Esophagus (tissue), 2 donors: ENCODE measurements around the gene UBE2L6. TPM values are rescaled to one million over a fixed set of nuclear protein-coding genes. Genes with fewer than 3 reads are reported as not detected.

Experiments used
- H3K27ac ChIP-seq, 2 donors: one replicate each; pipeline ENCODE4 v1.5.1; 2013; ENCODE audit warnings: low read depth in 2 of 2, mild to moderate bottlenecking in 2 of 2, inconsistent platforms in 1 of 2, low read length in 1 of 2, moderate library complexity in 1 of 2
- H3K27me3 ChIP-seq, 2 donors: one replicate each; pipeline ENCODE4 v1.6.1; 2013; ENCODE audit warnings: low read length in 2 of 2, control low read depth in 1 of 2, mild to moderate bottlenecking in 1 of 2; ENCODE audit not compliant: insufficient read depth in 2 of 2, control insufficient read depth in 1 of 2
- H3K36me3 ChIP-seq, 2 donors: one replicate each; pipeline ENCODE4 v1.6.1; 2013; ENCODE audit warnings: low read length in 1 of 2; ENCODE audit not compliant: control insufficient read depth in 2 of 2, insufficient read depth in 2 of 2
- H3K4me1 ChIP-seq, 2 donors: one replicate each; pipeline ENCODE4 v1.6.1; 2013; ENCODE audit warnings: low read length in 1 of 2; ENCODE audit not compliant: control insufficient read depth in 2 of 2, insufficient read depth in 2 of 2
- H3K4me3 ChIP-seq, 2 donors: one replicate each; pipeline ENCODE4 v1.5.1; 2013; ENCODE audit warnings: low read length in 2 of 2, mild to moderate bottlenecking in 2 of 2, low read depth in 1 of 2, moderate library complexity in 1 of 2
- H3K9me3 ChIP-seq, 2 donors: one replicate each; pipeline ENCODE4 v1.6.1; 2013; ENCODE audit warnings: mild to moderate bottlenecking in 2 of 2, low read depth in 1 of 2, low read length in 1 of 2, moderate library complexity in 1 of 2; ENCODE audit not compliant: control insufficient read depth in 2 of 2, insufficient read depth in 1 of 2
- whole genome bisulfite sequencing, 2 donors: extraction: QIAGEN DNeasy Blood & Tissue Kit; methylation state at CpG; one replicate each; pipeline ENCODE4 v1.1.7; 2013; 5-methylcytosine and 5-hydroxymethylcytosine counted together
- polyA plus RNA-seq, 2 donors: library from polyadenylated mRNA; stranded (reverse); fragments of 200-250 nt; gene quantifications; one replicate each; pipeline ENCODE4 v1.2.3, GENCODE V29; 2013
- donor health status: healthy with polysubstance abuse.
- donor health status: Bipolar disorder and iron deficiency.

The UBE2L6 gene
- polyA plus RNA-seq, 2 donors = 10.3 to 28.1 TPM

DNA sequence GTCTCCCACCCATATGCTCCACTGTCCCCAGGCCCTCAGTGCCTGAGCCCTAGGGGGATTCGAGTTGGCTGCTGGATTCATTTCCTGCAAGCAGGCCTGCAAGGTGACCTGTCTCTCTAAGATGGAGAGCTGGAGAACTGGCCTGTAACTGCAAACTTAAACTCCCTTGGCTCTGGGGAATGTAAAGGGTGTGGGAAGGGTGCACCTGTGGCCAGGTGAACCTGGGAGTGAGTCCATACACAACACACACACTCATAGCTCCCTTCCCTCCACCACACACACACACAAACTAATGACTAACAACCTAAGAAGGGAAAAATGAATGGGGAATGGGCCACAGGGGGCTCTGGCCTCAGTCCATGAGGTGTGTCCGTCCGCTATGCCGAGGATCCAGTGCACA is 15.5 kb downstream of the UBE2L6 start:
- Histone ChIP-seq H3K4me3 (no peak overlapping the region), H3K9me3 (no peaks in the 10 kb centered on the region), H3K27me3 (no peaks in the 10 kb centered on the region), H3K36me3 (peaks cover 16 to 32% of the 10 kb centered on the region in 2 donors), H3K27ac (no peak overlapping the region), H3K4me1 (no peaks in the 10 kb centered on the region)
- 75 to 91% methylated on average over 4 of the region's 4 CpGs for WGBS, 2 donors

DNA sequence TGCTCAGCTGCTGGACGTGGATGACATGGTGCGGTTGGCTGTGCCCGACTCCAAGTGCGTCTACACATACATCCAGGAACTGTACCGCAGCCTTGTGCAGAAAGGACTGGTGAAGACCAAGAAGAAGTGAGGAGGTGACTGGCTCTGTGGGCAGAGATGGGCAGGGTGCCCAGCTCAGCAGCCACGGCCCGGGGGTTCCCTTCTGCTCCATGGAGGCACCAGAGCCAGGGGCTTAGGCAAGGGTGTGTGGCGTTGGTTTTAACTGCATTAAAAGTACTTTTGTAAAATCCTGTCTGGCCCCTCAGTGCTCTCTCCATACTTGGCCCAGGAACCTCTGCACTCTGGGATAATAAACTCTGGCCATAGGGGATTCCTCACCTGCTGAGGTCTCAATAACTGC is 17.5 kb downstream of the UBE2L6 start:
- no peaks in the 10 kb centered on the region for H3K9me3 ChIP-seq
- peaks cover 16 to 27% of the 10 kb centered on the region in 2 donors for H3K36me3 ChIP-seq
- WGBS, 2 donors = 84 to 88% methylated on average over 8 of the region's 8 CpGs
- no peaks in the 10 kb centered on the region for H3K27me3 ChIP-seq
- no peaks in the 10 kb centered on the region for H3K4me1 ChIP-seq
- H3K27ac ChIP-seq = no peak overlapping the region
- H3K4me3 ChIP-seq = no peak overlapping the region

DNA sequence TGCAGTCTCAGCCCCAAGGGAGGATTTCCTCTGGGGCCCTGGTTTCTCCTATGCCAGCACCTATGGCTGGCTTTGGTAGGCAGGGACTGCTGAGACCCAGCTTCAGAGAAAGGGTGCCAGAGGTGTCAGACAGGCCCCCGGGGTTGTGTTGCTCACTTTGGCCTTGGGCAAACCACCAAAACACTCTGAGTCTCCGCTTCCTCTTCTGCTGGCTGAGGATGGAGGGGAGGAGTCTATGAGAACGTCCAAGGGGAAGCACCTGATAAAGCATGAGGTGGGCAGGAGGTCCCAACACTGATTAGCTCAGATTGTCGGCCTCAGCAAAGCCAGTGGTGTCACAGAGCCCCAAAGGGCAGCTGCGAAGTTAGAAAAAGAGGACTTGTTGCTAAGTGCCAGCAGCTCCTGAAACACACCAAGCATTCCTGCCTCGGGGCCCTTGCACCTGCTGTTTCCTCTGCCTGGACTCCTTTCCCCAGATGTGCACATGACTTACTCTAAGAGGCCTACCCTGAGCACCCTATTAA is 19.6 kb downstream of the UBE2L6 start:
- Histone ChIP-seq H3K36me3 (peaks cover 12 to 18% of the 10 kb centered on the region in 2 donors), H3K4me1 (no peaks in the 10 kb centered on the region), H3K9me3 (no peaks in the 10 kb centered on the region), H3K27me3 (no peaks in the 10 kb centered on the region), H3K27ac (no peak overlapping the region), H3K4me3 (no peak overlapping the region)
- 41 to 47% methylated on average over 6 of the region's 6 CpGs for WGBS, 2 donors

DNA sequence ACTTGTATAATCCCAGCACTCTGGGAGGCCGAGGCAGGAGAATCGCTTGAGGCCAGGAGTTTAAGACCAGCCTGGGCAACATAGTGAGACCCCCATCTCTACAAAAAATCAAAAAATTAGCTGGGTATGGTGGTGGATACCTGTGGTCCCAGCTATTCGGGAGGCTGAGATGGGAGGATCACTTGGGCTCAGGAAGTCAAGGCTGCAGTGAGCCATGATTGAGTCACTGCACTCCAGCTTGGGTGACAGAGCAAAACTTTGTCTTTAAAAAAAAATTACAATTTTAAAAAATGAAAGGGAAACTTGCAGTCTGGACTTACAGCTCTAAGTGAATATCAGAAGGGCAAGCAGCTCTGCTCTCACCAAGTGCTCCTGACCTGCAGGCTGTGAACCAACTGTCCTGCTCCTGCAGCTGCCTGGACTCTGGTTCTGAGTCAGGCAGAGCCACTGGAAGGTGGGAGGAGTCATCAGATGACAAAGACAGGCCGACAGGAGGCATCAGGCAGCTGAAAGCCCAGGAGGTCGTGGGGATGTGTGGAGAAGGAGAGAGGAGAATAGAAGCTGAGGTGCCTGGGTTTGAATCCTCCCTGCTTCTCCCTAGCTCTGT is 20.5 kb downstream of the UBE2L6 start:
- Histone ChIP-seq H3K4me3 (no peak overlapping the region), H3K36me3 (peaks cover 6 to 11% of the 10 kb centered on the region in 2 donors), H3K4me1 (no peaks in the 10 kb centered on the region), H3K27ac (no peak overlapping the region), H3K27me3 (no peaks in the 10 kb centered on the region), H3K9me3 (no peaks in the 10 kb centered on the region)
- 60 to 73% methylated on average over 5 of the region's 5 CpGs for WGBS, 2 donors

DNA sequence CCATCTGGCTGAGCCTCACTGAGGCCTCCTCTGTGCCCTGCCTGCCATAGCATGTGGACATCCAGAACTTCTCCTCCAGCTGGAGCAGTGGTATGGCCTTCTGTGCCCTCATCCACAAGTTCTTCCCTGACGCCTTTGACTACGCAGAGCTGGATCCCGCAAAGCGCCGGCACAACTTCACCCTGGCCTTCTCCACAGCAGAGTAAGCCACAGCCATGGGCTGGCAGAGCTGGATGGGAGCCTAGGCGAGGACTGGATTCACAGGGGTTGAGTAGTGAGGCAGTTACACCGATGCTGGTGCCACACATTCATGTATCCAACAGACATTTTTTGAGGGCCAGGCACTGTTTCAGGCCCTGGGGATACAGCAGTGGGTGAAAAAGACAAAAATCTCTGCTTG is 21.0 kb downstream of the UBE2L6 start:
- Histone ChIP-seq H3K27ac (no peak overlapping the region), H3K4me1 (no peaks in the 10 kb centered on the region), H3K27me3 (no peaks in the 10 kb centered on the region), H3K9me3 (no peaks in the 10 kb centered on the region), H3K4me3 (no peak overlapping the region), H3K36me3 (peaks cover 1 to 9% of the 10 kb centered on the region in 2 donors)
- 95 to 97% methylated on average over 7 of the region's 7 CpGs for WGBS, 2 donors

DNA sequence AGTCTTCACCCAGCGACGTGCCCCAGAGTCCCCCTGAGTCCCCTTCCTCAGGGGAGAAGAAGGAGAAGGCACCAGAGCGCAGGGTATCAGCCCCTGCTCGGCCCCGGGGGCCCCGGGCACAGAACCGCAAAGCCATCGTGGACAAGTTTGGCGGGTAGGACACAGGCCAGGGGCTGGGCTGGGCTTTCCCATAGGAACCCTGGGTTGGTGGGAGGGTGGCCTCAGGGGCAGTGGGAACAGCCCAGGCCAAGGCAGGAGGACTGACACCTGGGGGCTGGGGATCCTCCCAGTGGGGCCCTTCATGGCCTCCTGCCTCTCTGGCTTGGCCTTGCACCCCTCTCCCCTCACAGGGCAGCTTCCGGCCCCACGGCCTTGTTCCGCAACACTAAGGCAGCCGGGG is 21.6 kb downstream of the UBE2L6 start:
- H3K36me3 ChIP-seq = peaks cover 0 to 9% of the 10 kb centered on the region in 2 donors
- H3K4me3 ChIP-seq = no peak overlapping the region
- 91 to 93% methylated on average over 13 of the region's 13 CpGs for WGBS, 2 donors
- H3K4me1 ChIP-seq = no peaks in the 10 kb centered on the region
- no peaks in the 10 kb centered on the region for H3K9me3 ChIP-seq
- no peak overlapping the region for H3K27ac ChIP-seq
- H3K27me3 ChIP-seq = no peaks in the 10 kb centered on the region

DNA sequence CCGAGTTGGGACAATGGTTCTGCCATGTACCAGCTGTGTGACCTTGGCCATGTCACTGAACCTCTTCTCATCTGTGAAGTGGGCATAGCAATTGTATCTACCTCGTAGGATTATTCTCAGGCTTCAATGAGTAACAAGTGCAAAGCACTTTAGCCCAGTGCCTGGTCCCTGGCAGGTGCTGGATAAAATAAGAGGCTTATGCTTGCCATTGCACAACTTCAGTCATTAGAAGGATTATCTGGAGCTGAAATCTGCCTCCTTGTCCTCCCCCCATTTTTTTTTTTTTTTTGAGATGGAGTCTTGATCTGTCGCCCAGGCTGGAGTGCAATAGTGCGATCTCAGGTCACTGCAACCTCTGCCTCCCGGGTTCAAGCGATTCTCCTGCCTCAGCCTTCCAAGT is 22.9 kb downstream of the UBE2L6 start:
- Histone ChIP-seq H3K27me3 (no peaks in the 10 kb centered on the region), H3K4me1 (no peaks in the 10 kb centered on the region), H3K27ac (no peak overlapping the region), H3K4me3 (no peak overlapping the region), H3K9me3 (no peaks in the 10 kb centered on the region), H3K36me3 (peaks cover 0 to 1% of the 10 kb centered on the region in 2 donors)
- WGBS, 2 donors = 85 to 88% methylated on average over 6 of the region's 6 CpGs

DNA sequence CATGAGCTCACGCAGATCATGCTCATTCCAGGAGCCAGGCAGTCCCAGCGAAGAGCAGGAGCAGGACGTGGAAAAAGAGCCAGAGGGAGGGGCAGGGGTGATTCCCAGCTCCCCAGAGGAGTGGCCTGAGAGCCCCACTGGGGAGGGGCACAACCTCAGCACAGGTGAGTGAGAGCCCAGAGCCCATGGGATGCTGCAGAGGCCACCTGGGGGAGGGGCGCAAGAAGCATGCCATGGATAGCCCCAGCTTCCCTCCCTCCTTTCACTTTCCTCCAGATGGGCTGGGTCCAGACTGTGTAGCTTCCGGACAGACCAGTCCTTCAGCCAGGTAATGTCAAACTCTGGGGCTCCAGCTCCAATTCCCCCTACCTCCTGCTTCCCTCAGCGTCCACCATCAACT is 23.9 kb downstream of the UBE2L6 start:
- Histone ChIP-seq H3K27ac (no peak overlapping the region), H3K27me3 (no peaks in the 10 kb centered on the region), H3K36me3 (no peaks in the 10 kb centered on the region), H3K4me1 (no peaks in the 10 kb centered on the region), H3K9me3 (no peaks in the 10 kb centered on the region), H3K4me3 (no peak overlapping the region)
- WGBS, 2 donors = 48 to 49% methylated on average over 6 of the region's 6 CpGs

DNA sequence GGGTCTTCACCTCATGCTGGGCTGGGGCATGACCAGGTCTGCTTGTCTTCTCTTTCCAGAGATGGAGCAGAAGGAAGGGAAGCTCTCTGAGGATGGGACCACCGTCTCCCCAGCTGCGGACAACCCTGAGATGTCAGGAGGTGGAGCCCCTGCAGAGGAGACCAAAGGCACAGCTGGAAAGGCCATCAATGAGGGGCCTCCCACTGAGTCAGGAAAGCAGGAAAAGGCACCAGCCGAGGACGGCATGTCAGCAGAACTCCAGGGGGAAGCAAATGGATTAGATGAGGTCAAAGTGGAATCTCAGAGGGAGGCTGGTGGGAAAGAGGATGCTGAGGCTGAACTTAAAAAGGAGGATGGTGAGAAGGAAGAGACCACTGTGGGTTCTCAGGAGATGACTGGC is 24.9 kb downstream of the UBE2L6 start:
- 62 to 73% methylated on average over 4 of the region's 4 CpGs for whole genome bisulfite sequencing, 2 donors

DNA sequence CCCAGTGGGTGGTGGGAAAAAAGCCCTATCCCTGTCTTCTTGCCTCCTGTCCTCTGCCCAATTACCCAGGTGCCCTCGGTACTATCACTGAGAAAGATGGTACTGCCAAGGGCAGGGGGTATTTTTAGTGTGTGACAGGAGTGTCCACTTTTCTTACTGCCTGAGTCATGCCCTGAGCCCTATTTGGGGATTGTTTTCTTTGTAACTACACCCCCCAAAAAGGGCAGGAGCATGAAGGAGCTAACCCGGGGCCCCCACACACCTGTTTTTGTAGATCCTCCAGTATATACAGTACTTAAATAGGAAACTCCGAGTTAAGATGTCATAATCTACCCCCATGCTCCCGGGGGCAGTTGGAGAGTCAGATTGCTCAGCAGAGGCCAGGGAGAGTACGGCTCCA is 26.3 kb downstream of the UBE2L6 start:
- no peaks in the 10 kb centered on the region for H3K4me1 ChIP-seq
- 80 to 89% methylated on average over 5 of the region's 5 CpGs for WGBS, 2 donors

More for the DNA sequence above, 24.9 kb downstream of the UBE2L6 start:
- H3K27me3 ChIP-seq = no peaks in the 10 kb centered on the region
- no peaks in the 10 kb centered on the region for H3K36me3 ChIP-seq
- H3K4me1 ChIP-seq = no peaks in the 10 kb centered on the region
- H3K4me3 ChIP-seq = no peak overlapping the region
- H3K9me3 ChIP-seq = no peaks in the 10 kb centered on the region
- no peak overlapping the region for H3K27ac ChIP-seq

More for the DNA sequence above, 26.3 kb downstream of the UBE2L6 start:
- Histone ChIP-seq H3K27ac (no peak overlapping the region), H3K27me3 (no peaks in the 10 kb centered on the region), H3K9me3 (no peaks in the 10 kb centered on the region), H3K36me3 (no peaks in the 10 kb centered on the region), H3K4me3 (no peak overlapping the region)
